ENCODE measurements around the gene PPP2R5E. TPM values are rescaled to one million over a fixed set of nuclear protein-coding genes. Genes with fewer than 3 reads are reported as not detected.

PPP2R5E gene
- total RNA-seq, 2 donors from 2014 or later = 13.9 to 25.5 TPM

- TF ChIP-seq CTCF (IDR thresholded peaks at IDR 0.05) = no peak
- no peak overlapping the region for H3K27ac ChIP-seq
- DNase-seq (ENCODE audit: low spot score) (no peak), ATAC-seq (ENCODE audit: insufficient number of reproducible peaks, low FRiP score, low read depth) (no peak)
- no peaks in the 10 kb centered on the region for H3K36me3 ChIP-seq
- H3K27me3 ChIP-seq (replicated peaks; ENCODE audit: insufficient read depth) = no peaks in the 10 kb centered on the region
- H3K4me1 ChIP-seq (ENCODE audit: control insufficient read depth in 1 of 2, low read depth in 2 of 2) = no peaks in the 10 kb centered on the region
- H3K9me3 ChIP-seq = no peaks in the 10 kb centered on the region
- no peak overlapping the region for H3K4me3 ChIP-seq
Observed at GRCh38 chr14:63551332-63551731, 8.2 kb upstream of the PPP2R5E start.

GRCh38 chr14:63547798-63548335 lies 4.7 kb upstream of the PPP2R5E start:
- TF ChIP-seq CTCF (IDR thresholded peaks at IDR 0.05) = no peak
- no peaks in the 10 kb centered on the region for H3K9me3 ChIP-seq
- no peak for ATAC-seq (ENCODE audit: insufficient number of reproducible peaks, low FRiP score, low read depth)

GRCh38 chr14:63545431-63545830 lies 2.3 kb upstream of the PPP2R5E start:
- ATAC-seq (ENCODE audit: insufficient number of reproducible peaks, low FRiP score, low read depth) (no peak), DNase-seq (ENCODE audit: low spot score) (no peak)
- H3K27me3 ChIP-seq (replicated peaks; ENCODE audit: insufficient read depth) = no peaks in the 10 kb centered on the region
- peaks cover 19 to 24% of the 10 kb centered on the region in 2 donors for H3K4me1 ChIP-seq (ENCODE audit: control insufficient read depth in 1 of 2, low read depth in 2 of 2)
- H3K27ac ChIP-seq = no peak overlapping the region
- no peaks in the 10 kb centered on the region for H3K36me3 ChIP-seq
- no peak for TF ChIP-seq CTCF (IDR thresholded peaks at IDR 0.05)
- no peaks in the 10 kb centered on the region for H3K9me3 ChIP-seq
- H3K4me3 ChIP-seq = no peak overlapping the region

More at GRCh38 chr14:63547798-63548335, 4.7 kb upstream of the PPP2R5E start:
- Histone ChIP-seq H3K36me3 (no peaks in the 10 kb centered on the region), H3K4me1 (ENCODE audit: control insufficient read depth in 1 of 2, low read depth in 2 of 2) (peaks cover 7 to 9% of the 10 kb centered on the region in 2 donors), H3K4me3 (no peak overlapping the region), H3K27me3 (replicated peaks; ENCODE audit: insufficient read depth) (no peaks in the 10 kb centered on the region), H3K27ac (no peak overlapping the region)
- no peak for DNase-seq (ENCODE audit: low spot score)

- peak overlapping the region; percentile 99 for H3K4me3 ChIP-seq
- H3K36me3 ChIP-seq = no peaks in the 10 kb centered on the region
- ATAC-seq (ENCODE audit: insufficient number of reproducible peaks, low FRiP score, low read depth) (no peak), DNase-seq (ENCODE audit: low spot score) (no peak)
- H3K27ac ChIP-seq = no peak overlapping the region
- H3K27me3 ChIP-seq (replicated peaks; ENCODE audit: insufficient read depth) = no peaks in the 10 kb centered on the region
- TF ChIP-seq CTCF (IDR thresholded peaks at IDR 0.05) = no peak
- H3K9me3 ChIP-seq = no peaks in the 10 kb centered on the region
- peaks cover 19 to 24% of the 10 kb centered on the region in 2 donors for H3K4me1 ChIP-seq (ENCODE audit: control insufficient read depth in 1 of 2, low read depth in 2 of 2)
Observed at GRCh38 chr14:63544591-63545299, 1.6 kb upstream of the PPP2R5E start.

GRCh38 chr14:63543826-63544406 lies 739 bp upstream of the PPP2R5E start:
- no peaks in the 10 kb centered on the region for H3K36me3 ChIP-seq
- peaks cover 19 to 24% of the 10 kb centered on the region in 2 donors for H3K4me1 ChIP-seq (ENCODE audit: control insufficient read depth in 1 of 2, low read depth in 2 of 2)
- H3K4me3 ChIP-seq = peak overlapping the region; percentile 99
- TF ChIP-seq CTCF (IDR thresholded peaks at IDR 0.05) = no peak
- H3K27ac ChIP-seq = peak overlapping the region; percentile 59 to 88
- H3K9me3 ChIP-seq = no peaks in the 10 kb centered on the region
- no peak for DNase-seq (ENCODE audit: low spot score)
- no peak for ATAC-seq (ENCODE audit: insufficient number of reproducible peaks, low FRiP score, low read depth)
- H3K27me3 ChIP-seq (replicated peaks; ENCODE audit: insufficient read depth) = no peaks in the 10 kb centered on the region

Data from thoracic aorta (tissue), 2 donors.